ENCODE data around the gene SVIL.
A peak's percentile ranks its signal among the peaks of the same experiment; 100 is the strongest.

The SVIL gene

GRCh38 chr10:29427667-29428066, 207.1 kb downstream of the SVIL start:
- no peak for DNase-seq

DNA sequence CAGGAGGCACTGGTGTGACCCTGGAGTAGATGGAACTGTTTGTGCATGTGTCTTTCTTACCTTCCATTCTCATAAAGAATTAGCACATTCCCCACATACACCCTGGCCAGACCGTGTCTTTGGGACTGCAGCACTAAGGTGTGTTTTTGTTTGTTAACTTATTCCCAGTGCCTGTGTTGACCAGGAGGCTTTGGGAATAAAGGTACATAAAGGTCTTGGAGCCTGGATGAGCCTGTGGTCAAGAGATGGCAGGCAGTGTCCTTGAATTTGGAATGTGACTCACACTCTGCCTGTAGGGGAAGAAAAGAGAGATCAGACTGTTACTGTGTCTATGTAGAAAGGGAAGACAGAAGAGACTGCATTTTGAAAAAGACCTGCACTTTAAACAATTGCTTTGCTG, 208.4 kb downstream of the SVIL start:
- DNase-seq, result no peak

- DNase-seq, result no peak
Observed at GRCh38 chr10:29424017-29424416, 210.8 kb downstream of the SVIL start.

GRCh38 chr10:29420744-29421143, 214.0 kb downstream of the SVIL start:
- no peak for DNase-seq

- DNase-seq, result no peak
Observed at GRCh38 chr10:29417324-29417723, 217.4 kb downstream of the SVIL start.

- no peak for DNase-seq
Observed at GRCh38 chr10:29415876-29416275, 218.9 kb downstream of the SVIL start.

DNA sequence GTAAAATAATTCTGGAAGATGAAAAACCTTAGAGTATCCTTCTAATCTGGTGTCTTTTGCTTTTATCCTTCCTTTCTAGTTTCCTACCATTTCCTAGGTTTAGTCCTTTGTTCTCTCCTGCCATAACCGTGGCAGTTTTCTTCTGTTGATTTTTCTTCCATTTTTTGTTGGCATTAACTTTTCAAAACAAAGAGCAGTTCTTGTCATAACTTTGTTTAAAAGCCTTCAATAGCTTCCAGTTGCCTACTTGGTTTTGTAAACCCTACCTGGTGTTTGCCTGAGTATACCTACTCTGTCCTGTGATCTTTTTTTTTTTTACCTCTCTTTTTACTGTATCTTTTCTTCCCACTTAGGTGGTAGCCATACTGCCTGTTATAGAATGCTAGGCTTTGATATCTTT, 220.3 kb downstream of the SVIL start:
- DNase-seq, result no peak

- DNase-seq, result no peak
Observed at GRCh38 chr10:29412485-29412884, 222.3 kb downstream of the SVIL start.

GRCh38 chr10:29411666-29412315, 223.0 kb downstream of the SVIL start:
- no peak for DNase-seq

- peak in 54 of 56 donors; percentile 16 to 88 (median 70) for DNase-seq
Observed at GRCh38 chr10:29409241-29410054, 225.3 kb downstream of the SVIL start.

- no peak for DNase-seq
Observed at GRCh38 chr10:29408847-29409240, 225.9 kb downstream of the SVIL start.

All from nucleus accumbens (tissue), 56 donors.